Measurements from ENCODE around the gene CENPU.
"Not testable (repeated sequence)": the region's sequence is repeated elsewhere in the genome, so short reads cannot be mapped to it uniquely, and the experiment has no call there.

Gene CENPU

GRCh38 chr4:184733654-184734524, at the start of gene CENPU:
Gene CENPU, minus strand, starts transcription at chr4:184734096. Its CDS starts 34 bp downstream, at chr4:184734062.
- DNase-seq (ENCODE audit: low spot score) = peak; percentile 99

GRCh38 chr4:184782731-184783373, 49.0 kb upstream of the CENPU start:
- DNase-seq (ENCODE audit: low spot score) = no peak

DNA sequence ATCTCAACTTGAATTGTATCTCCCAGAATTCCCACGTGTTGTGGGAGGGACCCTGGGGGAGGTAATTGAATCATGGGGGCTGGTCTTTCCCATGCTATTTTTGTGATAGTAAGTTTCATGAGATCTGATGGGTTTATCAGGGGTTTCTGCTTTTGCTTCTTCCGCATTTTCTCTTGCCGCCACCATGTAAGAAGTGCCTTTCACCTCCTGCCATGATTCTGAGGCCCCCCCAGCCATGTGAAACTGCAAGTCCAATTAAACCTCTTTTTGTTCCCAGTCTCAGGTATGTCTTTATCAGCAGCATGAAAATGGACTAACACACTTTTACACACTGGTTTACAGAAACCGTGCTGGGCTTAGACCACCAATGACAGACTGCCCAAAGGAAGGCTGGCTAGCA, 45.3 kb upstream of the CENPU start:
- not testable (repeated sequence) for DNase-seq (ENCODE audit: low spot score)

- DNase-seq (ENCODE audit: low spot score) = no peak
Measured at GRCh38 chr4:184778325-184778724, 44.4 kb upstream of the CENPU start.

- no peak for DNase-seq (ENCODE audit: low spot score)
Measured at GRCh38 chr4:184776821-184777220, 42.9 kb upstream of the CENPU start.

GRCh38 chr4:184775854-184776555, 42.1 kb upstream of the CENPU start:
- no peak for DNase-seq (ENCODE audit: low spot score)

DNA sequence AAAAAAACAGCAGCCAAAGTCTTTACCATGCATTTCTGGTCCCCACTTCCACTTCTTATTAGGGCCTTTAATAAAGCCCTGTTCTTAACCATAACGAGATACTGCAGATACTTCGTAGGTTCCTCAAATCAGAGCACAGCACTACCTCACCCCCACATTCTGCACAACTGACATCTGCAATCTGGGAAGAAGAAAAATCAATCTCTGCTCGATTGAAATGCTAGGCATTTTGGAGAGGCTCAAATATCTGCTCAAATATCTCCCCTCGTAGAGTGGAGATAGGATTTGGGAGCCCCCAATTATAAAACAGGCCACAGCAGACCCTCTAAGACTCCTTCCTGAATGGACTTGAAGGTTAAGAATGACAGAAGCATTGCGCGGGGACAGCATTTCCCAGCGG, 40.3 kb upstream of the CENPU start:
- no peak for DNase-seq (ENCODE audit: low spot score)

GRCh38 chr4:184771416-184771815, 37.5 kb upstream of the CENPU start:
- no peak for DNase-seq (ENCODE audit: low spot score)

GRCh38 chr4:184769141-184769765, 35.4 kb upstream of the CENPU start:
- DNase-seq (ENCODE audit: low spot score) = peak; percentile 75

DNA sequence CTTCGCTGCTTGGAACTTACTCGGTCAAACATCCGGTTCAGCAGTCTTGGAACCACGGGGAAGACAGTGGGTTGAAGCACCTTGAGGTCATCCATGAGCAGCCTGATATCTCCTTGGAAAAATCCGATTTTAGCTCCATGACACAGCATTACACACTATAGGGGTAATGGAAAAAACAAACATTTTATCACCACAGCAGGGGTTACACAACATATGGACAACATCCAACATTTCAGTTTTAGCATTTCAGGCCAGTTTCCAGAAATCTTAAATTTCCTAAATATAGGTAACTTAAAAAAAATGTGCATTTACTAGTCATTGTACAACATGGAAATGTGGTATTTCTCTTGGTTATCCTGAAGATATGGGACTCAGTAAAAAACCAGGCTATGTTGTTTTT, 34.4 kb upstream of the CENPU start:
- DNase-seq (ENCODE audit: low spot score) = no peak

GRCh38 chr4:184766446-184766845, 32.5 kb upstream of the CENPU start:
- DNase-seq (ENCODE audit: low spot score) = no peak

- DNase-seq (ENCODE audit: low spot score) = no peak
Measured at GRCh38 chr4:184765473-184766340, 31.8 kb upstream of the CENPU start.

- no peak for DNase-seq (ENCODE audit: low spot score)
Measured at GRCh38 chr4:184764601-184765000, 30.7 kb upstream of the CENPU start.

DNA sequence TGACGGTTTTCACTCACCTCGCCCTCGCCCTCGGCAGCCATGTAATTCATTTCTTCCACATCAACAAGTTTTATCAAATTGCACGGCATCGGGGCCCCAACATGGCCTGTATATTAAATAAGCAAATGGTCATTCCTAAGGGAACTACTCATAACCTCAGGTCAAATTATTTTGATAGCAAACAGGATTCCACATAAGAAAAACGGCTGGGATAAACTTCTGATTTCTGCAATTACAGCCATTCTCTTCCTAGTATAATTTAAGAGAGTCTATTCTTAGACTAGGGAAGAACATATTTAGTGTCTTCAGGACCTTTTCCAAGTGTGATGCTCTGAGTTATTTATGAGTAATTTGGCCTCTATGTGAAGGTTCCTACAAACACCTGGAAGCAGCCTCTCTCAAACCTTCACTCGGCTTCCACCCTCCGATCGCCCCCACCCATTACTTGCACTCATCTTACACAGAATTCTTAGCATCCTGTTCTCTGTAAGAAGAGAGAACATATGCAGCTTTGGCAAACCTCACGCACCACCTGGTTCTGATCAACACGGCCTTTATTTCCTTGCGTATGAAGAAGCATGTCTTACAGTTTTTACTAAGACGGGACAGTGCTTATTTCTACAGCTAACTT, 29.4 kb upstream of the CENPU start:
- no peak for DNase-seq (ENCODE audit: low spot score)

GRCh38 chr4:184762100-184762499, 28.2 kb upstream of the CENPU start:
- no peak for DNase-seq (ENCODE audit: low spot score)

DNA sequence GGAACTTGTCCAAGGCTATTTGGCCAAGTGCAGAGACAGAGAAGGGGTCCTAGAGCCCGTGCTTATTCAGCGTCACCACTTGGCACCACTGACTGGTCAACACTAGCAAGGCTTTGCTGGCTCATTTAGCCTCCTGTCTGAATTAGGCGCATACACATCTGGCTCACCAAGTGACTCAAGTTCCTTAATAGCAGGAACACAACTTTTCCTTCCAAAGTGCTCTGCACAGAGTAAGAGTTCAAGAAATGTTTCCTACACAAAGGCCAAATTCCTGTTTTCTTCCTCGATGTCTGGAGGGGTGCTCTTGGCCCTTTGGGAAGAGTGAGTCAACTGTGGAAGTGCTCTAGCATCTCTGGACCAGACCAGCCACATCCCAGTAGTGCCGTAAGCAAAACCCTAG, 26.8 kb upstream of the CENPU start:
- DNase-seq (ENCODE audit: low spot score) = no peak

DNA sequence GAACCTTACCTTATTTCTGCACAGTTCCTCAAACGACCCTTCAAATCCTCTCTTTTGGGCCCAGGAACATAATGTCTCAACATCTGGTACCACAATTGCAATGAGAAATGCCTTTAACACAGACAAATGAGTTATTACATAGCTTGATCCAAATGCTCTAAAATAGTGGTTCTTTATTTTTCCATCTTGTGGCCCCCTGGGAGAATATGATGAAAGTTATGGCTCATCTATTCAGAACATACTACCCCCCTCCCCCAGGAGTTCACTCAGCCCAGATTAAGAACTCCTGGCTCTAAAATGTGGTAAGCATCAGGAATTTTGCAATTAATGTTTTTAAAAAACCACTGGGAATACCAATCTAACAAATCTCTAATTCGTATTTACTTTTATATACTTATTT, 23.9 kb upstream of the CENPU start:
- no peak for DNase-seq (ENCODE audit: low spot score)

DNA sequence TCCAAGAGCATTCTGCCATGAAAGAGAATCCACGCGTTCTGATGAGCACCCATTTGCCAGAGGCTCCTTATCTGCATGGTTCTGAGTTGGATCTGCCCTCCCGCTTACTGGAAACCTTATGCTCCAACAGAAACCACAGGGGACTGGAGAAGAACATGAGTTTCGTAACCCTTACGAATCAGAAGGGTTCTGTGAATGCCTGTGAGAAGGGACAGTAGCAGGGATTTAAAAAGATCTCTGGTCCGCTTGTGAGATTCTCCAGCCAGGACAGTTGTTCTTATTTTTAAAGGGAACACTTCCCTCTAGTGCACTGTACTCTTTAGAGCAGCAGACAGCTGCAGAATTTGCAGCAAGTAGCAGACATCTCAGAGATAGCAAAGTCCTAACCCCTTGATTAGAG, 22.5 kb upstream of the CENPU start:
- DNase-seq (ENCODE audit: low spot score) = no peak

DNA sequence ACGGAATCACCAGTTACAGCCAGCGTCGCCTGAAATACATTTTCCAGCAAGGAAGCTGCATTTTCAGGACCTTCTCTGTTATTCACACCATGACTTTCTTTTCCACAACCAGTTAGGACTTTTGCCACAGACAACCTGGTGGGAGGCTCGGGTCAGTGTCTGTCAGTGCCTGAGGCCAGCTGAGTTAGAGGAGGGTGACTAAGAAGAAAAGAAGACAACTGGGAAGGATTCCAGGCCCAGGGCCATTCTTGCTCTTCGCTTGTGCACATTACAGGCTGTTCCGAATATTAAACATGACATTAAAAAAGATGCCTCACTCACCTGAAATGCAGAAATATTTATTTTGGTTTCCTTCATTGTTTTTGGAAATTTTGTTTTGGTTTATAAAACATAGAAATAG, 21.4 kb upstream of the CENPU start:
- DNase-seq (ENCODE audit: low spot score) = no peak

- no peak for DNase-seq (ENCODE audit: low spot score)
Measured at GRCh38 chr4:184752496-184753275, 18.8 kb upstream of the CENPU start.
